SU-DHL-6 (cell line): ENCODE data around the gene ANKS4B.

Source experiments
- H2AFZ ChIP-seq: fragments of 200-600 bp; sonication (generic); 2 replicates; pipeline ENCODE4 v1.6.1; 2014; ENCODE audit warnings: low read depth, mild to moderate bottlenecking, moderate library complexity, mixed read lengths, antibody characterized with exemption, low read length; ENCODE audit not compliant: severe bottlenecking
- H3F3A ChIP-seq: fragments of 200-600 bp; shearing (Covaris generic); 2 replicates; pipeline ENCODE4 v1.6.0; 2016; ENCODE audit warnings: antibody characterized with exemption, mild to moderate bottlenecking; ENCODE audit not compliant: insufficient read depth
- H3K27ac ChIP-seq: fragments of 200-600 bp; sonication (generic); 2 replicates; pipeline ENCODE4 v1.5.1; 2016; ENCODE audit warnings: low read depth, mild to moderate bottlenecking, low read length, moderate library complexity, mixed read lengths
- H3K27me3 ChIP-seq: fragments of 200-600 bp; sonication (generic), shearing (Covaris generic); 2 replicates; pipeline ENCODE4 v1.6.0; 2014; ENCODE audit warnings: mild to moderate bottlenecking, low read length
- H3K36me3 ChIP-seq: fragments of 200-600 bp; sonication (generic); 2 replicates; pipeline ENCODE4 v1.6.1; 2014; ENCODE audit warnings: mild to moderate bottlenecking, low read length, mixed read lengths
- H3K4me2 ChIP-seq: fragments of 300-600, 200-600 bp; shearing (Covaris generic), sonication (generic); 2 replicates; pipeline ENCODE4 v1.6.0; 2014; ENCODE audit warnings: low read length, low read depth, mild to moderate bottlenecking; ENCODE audit not compliant: poor library complexity, severe bottlenecking
- H3K4me3 ChIP-seq: fragments of 200-600 bp; sonication (generic); 2 replicates; pipeline ENCODE4 v1.5.1; 2014; ENCODE audit warnings: antibody characterized with exemption, low read length, mild to moderate bottlenecking, mixed read lengths; ENCODE audit not compliant: insufficient read depth, poor library complexity, severe bottlenecking
- H3K79me2 ChIP-seq: fragments of 200-600 bp; sonication (generic); 2 replicates; pipeline ENCODE4 v1.6.1; 2014; ENCODE audit warnings: mild to moderate bottlenecking, low read length, moderate library complexity; ENCODE audit not compliant: insufficient read depth
- H3K9ac ChIP-seq: fragments of 200-600 bp; sonication (generic); 2 replicates; pipeline ENCODE4 v1.7.0; 2014; ENCODE audit warnings: mild to moderate bottlenecking, low read length
- H3K9me2 ChIP-seq: fragments of 200-600 bp; sonication (generic); replicated peaks from 2 replicates; pipeline ENCODE4 v1.6.1; 2014; ENCODE audit warnings: low read length; ENCODE audit not compliant: insufficient read depth
- H3K9me3 ChIP-seq: fragments of 200-600 bp; sonication (generic); 2 replicates; pipeline ENCODE4 v1.6.1; 2014; ENCODE audit warnings: low read length, mixed read lengths; ENCODE audit not compliant: insufficient read depth
- H4K20me1 ChIP-seq: fragments of 200-600 bp; sonication (generic); 2 replicates; pipeline ENCODE4 v1.6.1; 2014; ENCODE audit warnings: low read depth, mild to moderate bottlenecking, antibody characterized with exemption, low read length, moderate library complexity, mixed read lengths
- EZH2phosphoT487 ChIP-seq: fragments of 200-600 bp; sonication (generic), shearing (Covaris generic); conservative IDR thresholded peaks from 2 replicates; pipeline ENCODE4 v1.6.1; 2018; ENCODE audit warnings: mild to moderate bottlenecking, antibody characterized with exemption, low read length, moderate library complexity, mixed read lengths
- TF ChIP-seq, protein P1 (sequence below): fragments of 200-600 bp; sonication (generic); IDR thresholded peaks from one replicate; pipeline ENCODE4 v1.5.1; 2017; ENCODE audit warnings: antibody characterized with exemption, mild to moderate bottlenecking, low read length, moderate library complexity; ENCODE audit not compliant: insufficient read depth, poor library complexity, severe bottlenecking

The ANKS4B gene

DNA sequence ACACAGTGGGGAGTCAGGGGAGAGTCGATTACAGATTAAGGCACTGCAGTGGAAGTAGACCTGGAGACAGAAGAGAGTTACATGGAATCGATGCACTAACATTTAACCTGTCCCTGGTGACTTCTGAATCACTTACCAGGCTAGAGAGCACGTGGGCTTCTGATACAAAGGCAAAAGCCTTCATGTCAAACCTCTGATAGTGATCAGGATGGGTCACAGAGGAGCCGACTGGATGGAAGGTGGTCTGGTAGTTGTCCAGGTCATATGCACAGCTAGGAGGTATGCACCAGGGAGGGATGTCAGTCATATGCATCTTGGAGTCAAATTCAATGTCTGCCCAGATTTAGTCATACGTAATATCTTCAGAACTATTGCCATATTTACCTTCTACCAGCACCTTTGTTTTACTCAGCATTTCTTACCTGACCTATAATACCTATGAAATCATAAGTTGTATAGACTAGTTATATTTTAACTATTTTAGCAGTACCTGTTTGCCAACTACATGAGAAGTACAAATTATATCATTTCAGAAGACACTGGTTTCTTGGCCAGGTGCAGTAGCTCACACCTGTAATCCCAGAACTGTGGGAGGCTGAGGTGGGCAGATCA is 33.8 kb upstream of the ANKS4B start:
- H3K4me2 ChIP-seq, result no peak overlapping the region
- no peak overlapping the region for H3K9ac ChIP-seq
- no peaks in the 10 kb centered on the region for H3K9me2 ChIP-seq
- no peaks in the 10 kb centered on the region for H3K9me3 ChIP-seq
- no peaks in the 10 kb centered on the region for H3F3A ChIP-seq
- H3K4me3 ChIP-seq, result no peak overlapping the region
- H3K79me2 ChIP-seq, result no peaks in the 10 kb centered on the region
- no peak overlapping the region for H2AFZ ChIP-seq
- H3K27ac ChIP-seq, result no peak overlapping the region
- no peaks in the 10 kb centered on the region for H3K27me3 ChIP-seq
- no peaks in the 10 kb centered on the region for H4K20me1 ChIP-seq
- H3K36me3 ChIP-seq, result no peaks in the 10 kb centered on the region
- TF ChIP-seq, protein P1, sequence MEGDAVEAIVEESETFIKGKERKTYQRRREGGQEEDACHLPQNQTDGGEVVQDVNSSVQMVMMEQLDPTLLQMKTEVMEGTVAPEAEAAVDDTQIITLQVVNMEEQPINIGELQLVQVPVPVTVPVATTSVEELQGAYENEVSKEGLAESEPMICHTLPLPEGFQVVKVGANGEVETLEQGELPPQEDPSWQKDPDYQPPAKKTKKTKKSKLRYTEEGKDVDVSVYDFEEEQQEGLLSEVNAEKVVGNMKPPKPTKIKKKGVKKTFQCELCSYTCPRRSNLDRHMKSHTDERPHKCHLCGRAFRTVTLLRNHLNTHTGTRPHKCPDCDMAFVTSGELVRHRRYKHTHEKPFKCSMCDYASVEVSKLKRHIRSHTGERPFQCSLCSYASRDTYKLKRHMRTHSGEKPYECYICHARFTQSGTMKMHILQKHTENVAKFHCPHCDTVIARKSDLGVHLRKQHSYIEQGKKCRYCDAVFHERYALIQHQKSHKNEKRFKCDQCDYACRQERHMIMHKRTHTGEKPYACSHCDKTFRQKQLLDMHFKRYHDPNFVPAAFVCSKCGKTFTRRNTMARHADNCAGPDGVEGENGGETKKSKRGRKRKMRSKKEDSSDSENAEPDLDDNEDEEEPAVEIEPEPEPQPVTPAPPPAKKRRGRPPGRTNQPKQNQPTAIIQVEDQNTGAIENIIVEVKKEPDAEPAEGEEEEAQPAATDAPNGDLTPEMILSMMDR, result no peak
- TF ChIP-seq EZH2phosphoT487, result no peak

DNA sequence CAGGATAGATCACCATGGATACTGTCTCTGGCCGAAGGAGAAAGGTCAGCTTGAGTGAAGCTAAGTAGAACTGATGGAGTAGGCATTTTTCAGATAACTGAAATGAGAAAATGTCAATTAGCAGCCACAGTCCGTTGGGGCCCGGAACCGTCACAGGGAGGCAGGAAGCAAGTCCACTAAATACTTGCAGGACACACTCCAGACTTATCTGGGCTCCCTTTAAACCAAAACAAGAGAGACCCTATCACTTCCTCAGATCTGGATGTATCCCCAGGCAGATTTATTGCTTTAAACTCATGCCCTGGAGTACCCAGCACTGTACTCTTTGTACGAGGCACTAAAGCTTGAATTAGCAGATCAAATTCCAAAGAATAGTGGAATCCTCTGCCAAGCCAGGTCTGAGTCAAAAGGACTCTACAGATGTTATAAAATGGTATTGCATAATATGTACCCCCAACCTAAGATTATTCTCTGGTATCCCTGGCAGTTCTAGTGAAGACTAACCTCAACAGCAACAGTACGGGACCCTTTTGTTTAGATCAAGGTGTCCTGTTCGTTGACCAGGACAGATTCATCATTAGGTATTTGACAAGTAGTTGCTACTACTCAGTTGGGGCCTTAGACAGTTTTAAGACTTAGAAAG is 30.2 kb upstream of the ANKS4B start:
- Histone ChIP-seq H3K79me2 (no peaks in the 10 kb centered on the region), H4K20me1 (no peaks in the 10 kb centered on the region), H3K9me3 (no peaks in the 10 kb centered on the region), H3K9me2 (no peaks in the 10 kb centered on the region), H2AFZ (no peak overlapping the region), H3F3A (no peaks in the 10 kb centered on the region), H3K27ac (no peak overlapping the region), H3K9ac (no peak overlapping the region), H3K4me3 (no peak overlapping the region), H3K36me3 (no peaks in the 10 kb centered on the region), H3K27me3 (no peaks in the 10 kb centered on the region), H3K4me2 (no peak overlapping the region)
- TF ChIP-seq EZH2phosphoT487, result no peak
- TF ChIP-seq, protein P1, result no peak

DNA sequence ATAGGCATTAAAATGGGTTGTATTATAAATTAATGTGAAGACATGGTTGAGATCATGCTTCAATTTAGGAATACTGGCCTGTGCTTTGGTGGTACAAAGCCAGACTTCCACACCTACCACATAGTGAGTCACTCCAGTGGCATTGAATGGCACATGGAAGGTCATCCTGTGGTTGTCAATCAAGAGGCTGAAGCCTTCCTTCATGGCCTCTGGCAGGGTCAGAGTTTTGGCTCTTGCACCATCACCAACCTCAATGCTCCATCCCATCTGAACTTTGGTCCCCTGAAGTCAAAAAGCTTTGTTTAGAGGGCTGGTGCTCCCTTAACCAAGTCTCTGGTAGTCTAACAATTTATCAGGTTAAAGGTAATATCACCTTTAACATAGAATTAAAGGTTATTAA is 28.2 kb upstream of the ANKS4B start:
- Histone ChIP-seq H3K9ac (no peak overlapping the region), H2AFZ (no peak overlapping the region), H3F3A (no peaks in the 10 kb centered on the region), H3K9me3 (no peaks in the 10 kb centered on the region), H3K79me2 (no peaks in the 10 kb centered on the region), H3K9me2 (no peaks in the 10 kb centered on the region), H3K27me3 (no peaks in the 10 kb centered on the region), H4K20me1 (no peaks in the 10 kb centered on the region), H3K4me3 (no peak overlapping the region), H3K27ac (no peak overlapping the region), H3K36me3 (no peaks in the 10 kb centered on the region), H3K4me2 (no peak overlapping the region)
- TF ChIP-seq EZH2phosphoT487, result no peak
- TF ChIP-seq, protein P1, result no peak
